K562 (cell line): ENCODE measurements around the gene WASL. TPM values are rescaled to one million over a fixed set of nuclear protein-coding genes. Genes with fewer than 3 reads are reported as not detected.

Experiments
- KAT2B ChIP-seq: IDR thresholded peaks from one replicate; pipeline ENCODE4 v1.6.1; 2012; ENCODE audit warnings: low read depth, mild to moderate bottlenecking, control low read depth, inconsistent platforms, low read length, moderate library complexity
- KLF6 ChIP-seq: fragments of 250-450 bp; sonication (Bioruptor Pico); IDR thresholded peaks from 2 replicates; pipeline ENCODE4 v1.4.0; 2020; ENCODE audit warnings: mild to moderate bottlenecking, moderate library complexity, borderline replicate concordance
- MGA ChIP-seq: fragments of 450-650 bp; IDR thresholded peaks from 2 replicates; pipeline ENCODE4 v1.6.1; 2016; ENCODE audit warnings: mild to moderate bottlenecking, moderate library complexity
- polyA plus RNA-seq, 8 experiments: library from polyadenylated mRNA; depleted of rRNA in 4 of 8; stranded (reverse) in 5 of 8; unstranded in 3 of 8; fragments of >200 nt; fragmentation: Nextera tagmentation in 2 of 8; fragmentation: Illumina TruSeq in 1 of 8; extraction: Ambion mirVana in 2 of 8; extraction: Trizol in 1 of 8; gene quantifications; 2 replicates each; pipeline versions ENCODE4 v1.2.1 to v1.2.3, GENCODE V29; 2011 to 2014; ENCODE audit warnings: inconsistent platforms in 1 of 8, missing spikeins in 1 of 8
- total RNA-seq, 7 experiments: library from RNA; depleted of rRNA in 6 of 7; stranded (reverse); fragments of >200 nt in 6 of 7; fragmentation: Illumina TruSeq in 2 of 7; extraction: Trizol in 2 of 7; gene quantifications; 2 replicates each; pipeline versions ENCODE4 v1.2.1 to v1.2.3, GENCODE V29; 2011 to 2021; ENCODE audit warnings: low replicate concordance in 1 of 7

The WASL gene
- total and polyA plus RNA-seq, 9 of the 15 experiments (the other 6 are each of a cell fraction or from before 2014, with no cell fraction given), result 3.2 to 13.9 (median 8.3) TPM

- TF ChIP-seq MGA, result 0 out of 2 replicates have a peak, but pooled peaks have one; percentile 24
- TF ChIP-seq KAT2B, result no peak
- TF ChIP-seq KLF6 (CRISPR knock-in tag), result peak; percentile 61; the same call in 1 of the 2 replicates
These were observed at the start of gene WASL (continued) for GRCh38 chr7:123748734-123749536.
